ENCODE results near the gene AASS.

DNA sequence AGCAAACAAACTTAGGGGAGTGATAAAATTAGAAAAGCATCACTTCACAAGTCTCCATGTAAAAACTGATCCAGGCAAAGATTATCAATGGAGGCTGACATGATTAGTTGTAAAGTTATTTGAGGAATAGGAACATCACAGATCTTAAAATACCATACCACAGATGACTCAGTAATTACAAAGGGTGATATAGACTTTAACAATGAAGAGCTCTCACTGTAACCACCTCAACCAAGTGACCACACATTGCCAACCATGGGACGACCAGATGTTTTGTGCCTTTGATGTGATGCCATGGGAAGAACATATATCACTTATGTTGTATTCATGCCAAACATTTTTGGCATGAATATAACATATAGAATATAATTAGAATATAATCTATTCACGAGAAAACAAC lies 11.7 kb downstream of the AASS start:
- TF ChIP-seq CTCF (IDR thresholded peaks at IDR 0.05) (no peak), POLR2AphosphoS5 (IDR thresholded peaks at IDR 0.05; ENCODE audit: insufficient read depth in 1 of 2, low read depth in 1 of 2) (no peak)

All from vagina (tissue), 2 donors.